HG02571 (cell line): Measurements from ENCODE around the gene JHY.

Experiments used
- ATAC-seq: cut with Tn5 transposase; IDR thresholded peaks from one replicate; pipeline ENCODE4 v1.9.1; 2021; ENCODE audit warnings: mild to moderate bottlenecking, moderate library complexity; ENCODE audit not compliant: unreplicated experiment

JHY gene

DNA sequence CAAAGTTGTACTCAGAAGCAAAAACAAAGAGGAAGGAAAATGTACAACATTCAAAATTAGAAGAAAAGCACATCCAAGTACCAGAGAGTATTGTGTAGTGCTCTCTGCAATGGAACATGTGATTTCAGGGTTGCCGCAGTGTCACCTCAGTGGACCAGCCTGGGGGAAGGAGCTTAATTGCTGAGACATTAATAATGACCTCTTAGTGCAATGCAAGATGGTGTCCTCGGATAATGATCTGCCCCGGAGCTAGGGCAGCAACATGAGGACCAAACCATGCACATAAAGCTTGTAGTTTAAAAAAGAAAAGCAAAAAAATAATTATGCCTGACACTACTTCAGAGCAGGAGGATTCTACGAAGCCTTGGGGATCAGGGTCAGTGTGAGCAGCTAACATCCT is 11.3 kb upstream of the JHY start:
- ATAC-seq, result no peak

DNA sequence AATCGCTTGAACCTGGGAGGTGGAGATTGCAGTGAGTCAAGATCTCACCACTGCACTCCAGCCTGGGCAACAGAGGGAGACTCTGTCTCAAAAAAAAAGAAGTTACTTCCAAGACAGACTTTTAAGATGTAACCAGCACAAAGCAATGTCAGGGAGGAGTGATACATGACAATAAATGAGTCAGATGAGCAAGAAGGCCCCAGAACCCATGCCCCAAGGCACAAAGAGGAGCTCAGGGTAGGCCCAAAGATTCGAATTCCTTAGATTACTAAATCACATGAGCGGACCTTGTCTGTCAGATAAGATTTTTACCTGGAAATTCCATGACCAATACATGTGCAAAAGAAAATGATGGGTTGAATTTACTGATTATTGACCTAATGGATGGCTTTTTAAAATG is 10.5 kb upstream of the JHY start:
- no peak for ATAC-seq

DNA sequence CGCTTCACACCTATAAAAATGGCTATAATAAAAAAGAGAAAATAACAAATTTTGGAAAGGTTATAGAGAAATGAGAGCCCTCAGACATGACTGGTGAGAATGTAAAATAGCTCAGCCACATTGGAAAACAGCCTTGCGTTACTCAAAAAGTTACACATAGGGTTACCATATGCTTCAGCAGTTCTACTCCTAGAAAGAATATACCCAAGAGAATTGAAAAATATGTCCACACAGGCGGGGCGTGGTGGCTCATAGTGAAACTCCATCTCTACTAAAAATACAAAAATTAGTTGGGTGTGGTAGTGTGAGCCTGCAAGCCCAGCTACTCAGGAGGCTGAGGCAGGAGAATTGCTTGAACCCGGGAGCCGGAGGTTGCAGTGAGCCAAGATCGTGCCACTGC is 7.6 kb upstream of the JHY start:
- ATAC-seq, result no peak

DNA sequence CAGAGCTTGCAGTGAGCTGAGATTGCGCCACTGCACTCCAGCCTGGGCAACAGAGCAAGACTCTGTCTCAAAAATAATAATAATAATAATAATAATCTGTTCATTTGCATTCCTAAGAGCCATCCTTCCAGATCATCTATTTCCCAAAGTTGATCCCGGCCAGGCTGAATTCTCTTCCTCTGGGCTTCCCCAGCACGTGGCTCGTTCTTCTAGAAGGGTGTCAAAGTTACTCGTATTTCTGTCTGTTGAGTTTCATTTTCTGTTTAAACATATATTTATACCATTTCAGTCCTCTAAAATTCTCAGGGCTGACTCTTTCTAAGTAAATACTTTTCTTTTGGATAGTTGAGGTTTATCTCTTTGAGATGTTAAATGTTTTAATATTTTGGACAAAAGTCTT is 4.8 kb upstream of the JHY start:
- no peak for ATAC-seq

DNA sequence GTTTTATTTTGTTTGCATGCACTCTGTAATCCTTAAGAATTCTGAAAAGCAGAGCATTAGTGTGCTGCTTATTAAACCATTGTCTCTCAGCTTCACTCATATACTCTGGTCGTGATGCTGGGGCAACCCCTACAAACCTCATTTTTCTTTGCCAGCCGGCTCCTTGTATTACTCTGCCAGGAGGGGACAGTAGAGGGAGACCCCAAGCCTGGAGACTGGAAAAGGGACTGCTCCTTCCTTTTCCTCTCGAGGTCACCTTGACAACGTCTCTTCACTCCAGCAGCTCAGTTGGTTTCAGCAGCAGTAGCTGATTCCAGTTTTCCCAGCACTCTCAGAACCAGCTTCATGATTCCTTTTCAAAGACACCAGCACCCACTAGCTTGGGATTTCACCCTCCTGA is 2.8 kb upstream of the JHY start:
- ATAC-seq, result no peak

DNA sequence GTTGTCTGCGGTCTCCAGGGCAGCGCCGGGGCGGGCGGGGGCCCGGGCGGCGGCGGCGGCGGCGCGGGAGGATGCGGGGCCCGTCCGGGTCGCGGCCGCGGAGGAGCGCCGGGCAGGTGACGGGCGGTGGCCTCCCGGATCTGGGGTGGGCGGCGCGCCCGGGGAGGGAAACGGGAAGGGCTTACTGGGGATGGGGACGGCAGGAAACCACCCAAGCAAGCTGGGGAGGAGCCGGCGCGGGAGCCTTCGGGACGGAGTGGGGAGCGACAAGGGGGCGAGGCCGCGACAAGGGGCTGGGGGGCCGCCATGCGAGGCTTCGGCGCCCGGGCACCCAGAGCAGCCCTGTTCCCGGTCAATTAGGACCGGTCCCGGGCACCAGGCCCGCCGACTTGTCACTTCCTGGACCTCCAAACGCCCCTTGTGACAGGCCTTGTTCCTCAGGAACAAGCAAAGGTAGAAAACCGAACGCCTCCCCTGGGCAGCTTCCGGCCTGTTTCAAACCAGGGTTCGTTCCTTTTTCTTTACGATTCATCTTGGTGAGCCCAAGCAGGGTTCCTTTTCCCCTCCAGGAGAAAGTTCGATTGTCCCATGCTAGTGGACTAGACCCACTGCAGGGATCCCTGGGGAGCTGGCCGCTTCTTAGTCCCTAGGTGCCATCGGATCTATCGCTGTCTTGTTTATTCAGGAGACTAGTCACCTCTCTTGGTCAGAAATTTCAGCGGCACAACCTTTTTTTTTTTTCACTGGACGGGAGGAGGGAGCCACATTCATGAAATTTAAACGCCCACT is 492 bp downstream of the JHY start:
- no peak for ATAC-seq

DNA sequence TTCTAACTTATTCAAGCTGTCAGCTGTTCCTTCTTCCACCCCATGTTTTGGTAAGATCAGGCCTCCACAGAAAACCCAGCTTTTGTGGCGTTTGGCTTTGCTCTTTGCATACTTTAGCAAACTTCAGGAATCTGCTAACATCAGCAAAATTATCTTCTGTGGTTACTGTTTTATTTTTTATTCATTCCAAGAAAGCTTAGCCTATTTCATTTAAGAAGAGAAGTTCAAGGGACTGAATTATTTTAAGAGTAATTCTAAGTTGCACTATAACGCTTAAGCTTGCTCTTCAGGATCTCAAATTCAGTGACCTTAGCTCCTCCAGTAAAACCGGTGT is 1.1 kb downstream of the JHY start:
- no peak for ATAC-seq

DNA sequence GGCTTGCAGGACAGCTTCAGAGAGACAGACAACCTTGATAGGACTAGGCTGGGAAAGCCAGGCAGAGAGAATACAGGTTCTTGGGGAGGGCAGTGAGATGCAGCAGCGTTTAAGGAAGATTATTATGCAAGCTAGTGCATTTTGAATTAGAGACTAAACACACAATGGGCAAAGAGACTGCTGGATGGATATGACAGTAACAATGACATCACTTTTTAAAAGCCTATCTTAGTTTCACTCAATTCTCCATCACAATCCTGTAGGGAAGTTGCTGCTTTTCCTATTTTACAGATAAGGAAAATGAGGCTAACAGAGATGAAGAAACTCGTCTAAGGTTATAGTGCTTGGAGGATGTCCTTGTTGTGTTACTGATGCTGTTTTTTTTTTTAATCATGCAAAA is 5.6 kb downstream of the JHY start:
- ATAC-seq, result no peak

DNA sequence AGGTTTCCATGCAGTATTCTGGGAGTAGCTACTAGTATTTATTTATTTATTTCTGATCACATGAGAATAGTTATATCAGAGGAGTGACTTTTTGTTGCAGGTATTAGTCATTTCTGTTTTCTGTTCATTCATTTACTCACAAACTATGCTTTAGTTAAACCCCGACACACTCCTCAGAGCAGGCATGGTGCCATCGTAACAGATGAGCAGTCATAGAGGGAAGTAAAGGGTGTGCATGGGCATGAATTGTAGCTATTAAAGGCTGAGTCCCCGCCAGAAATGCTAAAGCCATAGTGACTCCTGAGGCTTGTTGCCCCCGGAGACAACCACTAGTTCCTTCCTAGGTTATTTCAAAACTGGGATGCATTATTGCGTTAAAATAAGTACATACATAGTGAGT is 10.6 kb downstream of the JHY start:
- no peak for ATAC-seq

DNA sequence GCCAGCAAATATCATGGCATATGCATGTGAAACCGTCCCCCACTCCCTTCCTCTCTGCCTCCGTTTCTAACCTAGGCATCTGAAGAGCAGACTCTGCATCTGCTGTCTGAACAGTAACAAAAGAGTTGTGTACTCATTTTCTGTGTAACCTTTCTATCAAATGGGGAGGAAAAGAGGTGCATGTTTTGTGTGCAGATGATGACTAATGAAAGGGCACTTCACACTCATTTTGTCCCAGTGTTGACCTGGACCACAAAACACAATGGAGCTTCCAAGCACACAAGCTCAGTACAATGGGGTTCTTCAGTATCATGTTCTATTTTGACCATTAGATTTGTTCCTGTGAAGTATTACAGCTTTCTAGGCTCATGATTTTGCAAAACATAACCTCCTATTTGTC is 13.0 kb downstream of the JHY start:
- no peak for ATAC-seq

DNA sequence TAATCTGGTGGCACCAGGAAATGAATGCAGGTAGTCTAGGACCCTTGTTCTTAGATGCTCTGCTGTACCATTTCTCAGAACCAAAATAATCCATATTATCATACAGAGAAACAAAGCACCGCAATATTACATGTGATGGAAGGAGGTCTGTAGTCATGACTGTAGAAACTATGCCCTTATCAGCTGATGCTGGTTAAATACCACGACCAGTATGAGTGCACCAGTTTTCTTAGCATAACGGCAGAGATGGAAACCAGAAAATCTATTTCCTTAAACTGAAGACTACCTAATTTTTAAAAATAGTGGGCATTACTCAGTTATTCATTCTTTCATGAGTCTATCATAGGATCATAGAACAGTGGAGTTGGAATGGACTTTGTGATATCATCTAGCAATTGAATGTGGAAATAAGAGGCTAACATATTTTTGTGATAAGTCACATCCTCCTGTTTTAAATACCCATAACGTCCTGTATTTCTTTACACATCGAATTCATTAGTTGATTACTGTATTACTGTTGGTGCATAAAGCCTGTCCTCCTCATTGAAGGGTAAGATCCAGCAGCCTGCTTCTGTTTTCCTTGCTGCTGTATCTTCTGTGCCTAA is 15.1 kb downstream of the JHY start:
- no peak for ATAC-seq

DNA sequence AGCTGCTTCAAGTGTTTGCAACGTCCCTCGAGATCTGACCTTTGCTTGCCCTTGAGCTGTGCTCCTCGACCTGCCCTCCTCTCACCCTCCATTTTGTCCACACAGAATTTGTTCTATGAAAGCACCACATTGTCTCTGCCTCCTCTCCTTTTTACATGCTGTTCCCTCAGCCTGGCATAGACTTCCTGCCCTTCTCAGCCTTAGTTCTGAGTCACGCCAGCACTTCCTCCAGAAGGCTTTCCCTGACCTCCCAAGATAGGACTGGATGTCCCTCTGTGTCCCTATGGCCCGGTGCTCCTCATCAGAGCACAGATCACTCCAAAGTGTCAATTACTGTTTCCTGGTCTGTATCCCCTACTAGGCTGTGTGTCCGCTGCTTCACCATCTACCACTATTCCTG is 16.2 kb downstream of the JHY start:
- no peak for ATAC-seq

DNA sequence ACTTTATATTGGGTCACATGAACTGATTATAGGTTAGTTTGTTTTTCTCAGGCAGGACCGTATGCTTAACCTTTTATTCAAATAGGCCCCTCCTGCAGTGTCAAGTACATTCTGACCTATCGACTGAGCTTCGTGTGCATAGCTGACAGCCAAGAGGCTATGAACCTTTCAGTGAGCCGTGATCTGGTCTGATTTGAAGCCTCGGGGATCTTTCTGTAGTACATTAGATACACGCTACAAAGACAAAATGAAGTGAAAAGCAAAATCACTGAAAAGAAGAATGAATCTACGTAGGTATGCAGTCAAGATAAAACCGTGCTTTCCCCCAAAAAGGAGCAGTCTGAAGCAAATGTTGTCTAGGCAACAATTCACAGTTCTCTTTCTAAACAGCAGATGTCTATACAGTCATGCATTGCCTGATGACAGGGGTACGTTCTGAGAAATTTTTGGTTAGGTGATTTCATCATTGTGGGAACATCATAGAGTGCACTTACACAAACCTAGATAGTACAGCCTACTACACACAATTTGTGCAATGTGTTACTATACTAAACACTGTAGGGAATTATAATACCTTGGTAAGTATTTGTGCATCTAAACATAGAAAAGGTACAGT is 18.1 kb downstream of the JHY start:
- no peak for ATAC-seq

DNA sequence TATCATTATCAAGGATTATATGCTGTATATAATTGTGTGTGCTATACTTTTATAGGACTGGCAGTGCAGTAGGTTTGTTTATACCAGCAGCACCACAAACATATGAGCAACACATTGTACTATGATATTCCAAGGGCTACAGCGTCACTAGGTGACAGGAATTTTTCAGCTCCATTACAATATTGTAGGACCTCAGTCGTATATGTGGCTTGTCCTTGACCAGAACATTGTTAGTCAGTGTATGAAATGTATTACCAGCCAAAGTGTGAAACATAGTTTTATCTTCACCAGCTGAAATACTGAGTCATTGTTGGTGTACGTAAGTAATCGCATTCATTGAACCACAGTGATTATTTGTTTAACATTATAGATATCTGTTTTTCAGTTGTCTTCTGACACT is 20.4 kb downstream of the JHY start:
- ATAC-seq, result no peak

DNA sequence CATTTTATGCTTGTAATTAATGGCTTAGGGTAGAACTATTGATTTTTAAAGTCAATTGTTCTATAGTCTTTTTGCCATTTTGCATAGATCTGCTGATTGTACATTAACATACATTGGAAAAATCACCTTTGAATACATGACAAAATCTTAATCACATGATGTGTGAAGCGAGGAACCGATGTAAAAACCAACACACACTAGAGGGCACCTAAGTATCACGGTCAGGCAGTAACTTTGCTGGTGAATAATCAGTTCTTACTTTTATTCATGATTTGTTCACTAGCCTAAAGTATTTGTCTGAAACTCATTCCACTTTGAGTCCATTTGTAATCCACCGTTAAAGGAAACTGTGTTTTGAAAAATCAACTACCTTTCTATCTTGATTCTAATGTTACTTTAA is 28.2 kb downstream of the JHY start:
- no peak for ATAC-seq

DNA sequence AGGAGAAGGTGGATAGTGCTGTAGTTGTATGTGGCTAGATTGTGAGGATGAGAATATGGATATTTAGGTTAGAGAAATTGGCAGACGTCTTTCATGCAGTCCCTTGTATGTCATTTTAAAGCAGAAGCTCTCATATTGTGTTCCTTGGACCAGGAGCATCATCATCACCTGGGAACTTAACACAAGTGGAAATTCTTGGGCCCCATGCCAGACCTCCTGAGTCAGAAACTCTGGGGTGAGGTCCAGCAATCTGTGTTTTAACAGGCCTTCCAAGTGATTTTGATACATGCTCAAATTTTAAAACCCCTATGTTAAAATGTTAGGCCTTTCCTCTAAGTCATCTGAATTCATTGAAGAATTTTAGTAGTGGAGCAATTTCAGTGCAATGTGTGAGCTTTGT is 34.8 kb downstream of the JHY start:
- no peak for ATAC-seq

DNA sequence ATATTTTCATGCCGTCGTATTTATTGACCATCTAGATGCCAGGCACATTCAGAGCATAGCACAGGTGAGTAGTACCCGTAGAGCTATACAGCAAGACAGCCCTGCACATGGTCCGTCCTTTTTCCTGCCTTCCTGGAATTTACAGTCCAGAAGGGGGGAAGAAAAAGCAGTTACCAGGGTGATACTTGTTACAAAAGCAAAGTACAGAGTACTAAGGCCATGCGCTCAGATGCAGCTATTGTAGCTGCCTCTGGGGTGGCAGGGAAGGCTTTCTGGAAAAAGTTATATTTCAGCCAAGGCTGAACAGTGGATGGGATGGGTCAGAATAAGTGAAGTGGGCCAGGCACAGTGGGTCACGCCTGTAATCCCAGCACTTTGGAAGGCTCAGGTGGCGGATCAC is 36.2 kb downstream of the JHY start:
- no peak for ATAC-seq

DNA sequence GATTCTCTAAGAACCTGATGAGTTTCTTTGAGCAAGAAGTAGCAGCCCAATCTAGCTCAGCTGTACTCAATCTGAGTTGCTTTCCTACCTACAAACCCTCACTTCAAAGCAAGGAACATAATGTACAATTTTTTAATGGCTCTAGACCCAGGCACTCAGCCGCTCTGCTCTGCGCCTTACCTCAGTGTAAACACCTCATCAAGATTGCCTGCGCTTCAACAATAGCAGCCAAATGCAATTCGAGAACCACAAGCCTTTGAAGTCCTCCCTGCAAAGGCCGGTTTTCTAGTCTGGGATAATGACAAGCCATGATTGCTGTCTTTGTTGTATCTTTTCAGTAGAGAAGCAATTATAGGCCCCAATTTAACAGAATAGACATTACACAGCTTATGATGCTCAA is 38.0 kb downstream of the JHY start:
- no peak for ATAC-seq

DNA sequence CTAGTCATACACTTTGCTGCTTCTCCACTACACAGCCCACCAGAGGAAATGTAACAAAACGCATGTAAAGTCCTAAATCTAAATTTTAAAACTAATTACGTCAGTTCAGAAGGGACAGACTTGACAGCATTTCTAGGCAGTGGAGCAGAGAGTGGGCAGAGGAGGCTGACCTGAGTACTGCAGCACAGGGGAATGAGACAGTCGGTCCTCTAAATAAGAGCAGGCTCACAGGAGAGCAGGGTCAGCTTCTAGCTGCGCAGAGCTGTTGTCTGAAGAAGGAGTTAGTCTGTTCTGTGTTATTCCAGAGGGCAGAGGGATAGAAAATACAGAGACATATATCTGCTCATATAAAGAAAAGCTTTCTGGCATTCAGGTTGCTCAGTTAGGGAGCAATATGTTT is 40.3 kb downstream of the JHY start:
- no peak for ATAC-seq

DNA sequence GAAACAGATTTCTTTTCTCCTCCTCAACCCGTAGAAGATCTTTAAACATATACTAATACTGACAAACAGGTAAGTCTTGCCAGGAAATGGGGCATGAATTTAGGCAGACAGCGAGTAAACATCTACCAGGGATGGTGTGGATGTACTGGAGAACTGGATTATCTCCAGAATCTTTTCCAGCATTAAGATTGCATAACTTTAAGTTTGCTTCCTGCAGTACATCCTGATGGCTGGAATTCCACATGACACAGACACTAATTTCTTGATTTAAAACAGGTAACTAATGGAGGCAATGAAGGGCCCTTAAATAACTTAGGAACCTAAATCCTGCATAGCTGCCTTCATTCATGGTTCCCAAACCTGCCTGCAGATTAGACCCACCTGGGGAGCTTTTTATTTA is 40.7 kb downstream of the JHY start:
- no peak for ATAC-seq

DNA sequence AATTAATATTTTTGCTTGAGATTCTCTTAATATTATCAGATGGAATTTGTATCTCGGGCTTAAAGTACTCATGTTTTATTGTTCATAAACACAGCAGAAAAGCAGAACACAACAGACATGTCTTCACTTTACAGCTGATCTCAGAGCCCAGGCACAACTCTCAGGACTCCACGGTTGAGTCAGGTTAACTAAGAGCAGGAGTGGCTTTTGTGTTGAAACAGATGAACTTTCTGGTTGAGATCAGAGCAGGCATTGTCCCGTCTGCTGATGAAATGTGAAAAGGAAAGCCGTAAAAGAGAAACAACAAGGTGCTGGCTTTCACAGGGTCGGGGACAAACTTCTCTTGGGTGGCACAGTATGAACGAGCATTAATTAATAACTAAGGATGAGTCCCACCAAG is 49.0 kb downstream of the JHY start:
- ATAC-seq, result no peak

DNA sequence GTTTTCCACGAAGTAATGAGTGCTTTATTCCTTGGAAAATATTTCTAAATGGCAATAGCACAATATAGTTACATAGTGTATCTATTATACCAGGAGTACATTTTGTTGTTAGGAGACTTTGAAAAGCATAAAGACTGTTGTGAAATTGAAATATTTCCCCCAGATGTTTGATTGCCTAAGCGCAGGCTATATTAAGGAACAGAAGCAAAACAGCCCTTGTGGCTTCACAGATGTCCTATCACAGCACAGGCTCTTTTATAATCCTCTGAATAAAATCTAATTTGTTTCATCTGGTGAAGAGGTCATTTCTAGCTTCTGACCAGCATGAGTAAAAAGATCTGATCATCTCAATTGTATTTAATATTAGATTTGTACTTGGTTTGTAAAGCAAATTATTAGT is 50.9 kb downstream of the JHY start:
- ATAC-seq, result no peak

DNA sequence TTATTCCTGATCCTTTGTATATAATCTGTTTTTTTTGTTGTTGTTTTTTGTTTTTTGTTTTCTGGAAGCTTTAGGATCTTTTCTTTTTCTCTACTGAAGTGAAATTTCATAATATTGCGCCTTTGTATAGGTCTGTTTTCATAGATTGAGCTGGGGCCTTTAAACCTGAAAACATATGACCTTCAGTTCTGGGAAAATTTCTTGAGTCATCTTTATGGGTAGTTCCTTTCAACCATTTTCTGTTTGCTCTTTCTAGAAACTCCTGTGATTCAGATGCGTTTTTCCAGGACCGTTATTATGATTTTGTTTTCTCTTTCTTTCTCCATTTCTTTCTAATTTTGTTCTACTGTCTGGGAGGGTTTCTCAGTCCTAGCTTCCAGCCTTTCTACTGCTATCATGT is 55.4 kb downstream of the JHY start:
- no peak for ATAC-seq
